HepG2 (cell line): ENCODE results near the gene ZNF512B. TPM values are rescaled to one million over a fixed set of nuclear protein-coding genes. Genes with fewer than 3 reads are reported as not detected.

ENCODE experiments used
- ATF1 ChIP-seq: IDR thresholded peaks from 2 replicates; pipeline ENCODE4 v1.6.1; 2016; ENCODE audit warnings: mild to moderate bottlenecking, control low read depth
- ATF7 ChIP-seq, 2 experiments: fragments of 450-650 bp in 1 of 2; sonication (generic) in 1 of 2; formaldehyde crosslinking in 1 of 2; IDR thresholded peaks; 2 replicates each; pipeline versions ENCODE4 v1.4.0 to v1.6.1; 2016 to 2020; ENCODE audit warnings: antibody characterized with exemption in 1 of 2, mild to moderate bottlenecking in 1 of 2, missing genetic modification reagents in 1 of 2
- CHD4 ChIP-seq: fragments of 200-600 bp; sonication (generic); IDR thresholded peaks from 2 replicates; pipeline ENCODE4 v1.7.0; 2017; ENCODE audit warnings: mild to moderate bottlenecking, low read length, borderline replicate concordance
- DNMT1 ChIP-seq: sonication (generic); formaldehyde crosslinking; IDR thresholded peaks from 2 replicates; pipeline ENCODE4 v1.5.1; 2020; ENCODE audit warnings: mild to moderate bottlenecking, missing genetic modification reagents
- FOXJ3 ChIP-seq: sonication (generic); formaldehyde crosslinking; IDR thresholded peaks from 2 replicates; pipeline ENCODE4 v1.4.0; 2020; ENCODE audit warnings: missing genetic modification reagents, mild to moderate bottlenecking, borderline replicate concordance
- GLI4 ChIP-seq: sonication (generic); formaldehyde crosslinking; IDR thresholded peaks from 2 replicates; pipeline ENCODE4 v1.5.1; 2020; ENCODE audit warnings: missing genetic modification reagents, mild to moderate bottlenecking, moderate library complexity, borderline replicate concordance
- GPBP1L1 ChIP-seq: sonication (generic); formaldehyde crosslinking; IDR thresholded peaks from 2 replicates; pipeline ENCODE4 v1.5.0; 2020; ENCODE audit warnings: mild to moderate bottlenecking, missing genetic modification reagents
- ISL2 ChIP-seq: sonication (generic); formaldehyde crosslinking; IDR thresholded peaks from 2 replicates; pipeline ENCODE4 v1.5.0; 2020; ENCODE audit warnings: missing genetic modification reagents
- JDP2 ChIP-seq: sonication (generic); formaldehyde crosslinking; IDR thresholded peaks from 2 replicates; pipeline ENCODE4 v1.8.1; 2022; ENCODE audit warnings: missing genetic modification reagents, borderline replicate concordance
- KDM4B ChIP-seq: sonication (generic); formaldehyde crosslinking; IDR thresholded peaks from 2 replicates; pipeline ENCODE4 v1.4.0; 2020; ENCODE audit warnings: missing genetic modification reagents
- MATR3 ChIP-seq: sonication (generic); formaldehyde crosslinking; IDR thresholded peaks from 2 replicates; pipeline ENCODE4 v1.4.0; 2020; ENCODE audit warnings: missing genetic modification reagents
- NFE2L1 ChIP-seq: sonication (generic); formaldehyde crosslinking; IDR thresholded peaks from 2 replicates; pipeline ENCODE4 v1.4.0; 2020; ENCODE audit warnings: missing genetic modification reagents, mild to moderate bottlenecking, borderline replicate concordance
- RFX1 ChIP-seq: fragments of 450-650 bp; IDR thresholded peaks from 2 replicates; pipeline ENCODE4 v1.6.1; 2017
- TGIF2 ChIP-seq: IDR thresholded peaks from 2 replicates; pipeline ENCODE4 v1.6.1; 2016; ENCODE audit warnings: control low read depth, missing compliant biosample characterization
- TRIM24 ChIP-seq: sonication (generic); formaldehyde crosslinking; IDR thresholded peaks from 2 replicates; pipeline ENCODE4 v1.8.0; 2022; ENCODE audit warnings: mild to moderate bottlenecking, missing genetic modification reagents
- ZBTB21 ChIP-seq: sonication (generic); formaldehyde crosslinking; IDR thresholded peaks from 2 replicates; pipeline ENCODE4 v1.4.0; 2020; ENCODE audit warnings: missing genetic modification reagents
- ZBTB46 ChIP-seq: sonication (generic); formaldehyde crosslinking; IDR thresholded peaks from 2 replicates; pipeline ENCODE4 v1.4.0; 2020; ENCODE audit warnings: mild to moderate bottlenecking, missing genetic modification reagents, borderline replicate concordance
- ZC3H13 ChIP-seq: sonication (generic); formaldehyde crosslinking; IDR thresholded peaks from 2 replicates; pipeline ENCODE4 v1.8.1; 2023; ENCODE audit warnings: mild to moderate bottlenecking, missing genetic modification reagents, moderate library complexity
- ZEB1 ChIP-seq: IDR thresholded peaks from 2 replicates; pipeline ENCODE4 v1.6.1; 2012; ENCODE audit warnings: mild to moderate bottlenecking, low read depth, inconsistent platforms; ENCODE audit not compliant: insufficient replicate concordance
- ZNF180 ChIP-seq: sonication (generic); formaldehyde crosslinking; IDR thresholded peaks from 2 replicates; pipeline ENCODE4 v1.4.0; 2020; ENCODE audit warnings: low read depth, missing genetic modification reagents, borderline replicate concordance
- ZNF3 ChIP-seq: IDR thresholded peaks from 2 replicates; pipeline ENCODE4 v1.7.0; 2017; ENCODE audit warnings: inconsistent platforms
- ZNF383 ChIP-seq: sonication (generic); formaldehyde crosslinking; IDR thresholded peaks from 2 replicates; pipeline ENCODE4 v1.4.0; 2020; ENCODE audit warnings: missing genetic modification reagents, mild to moderate bottlenecking, borderline replicate concordance
- ZNF609 ChIP-seq: sonication (generic); formaldehyde crosslinking; IDR thresholded peaks from 2 replicates; pipeline ENCODE4 v1.4.0; 2020; ENCODE audit warnings: mild to moderate bottlenecking, missing genetic modification reagents, borderline replicate concordance
- ZNF768 ChIP-seq: sonication (generic); formaldehyde crosslinking; IDR thresholded peaks from 2 replicates; pipeline ENCODE4 v1.4.0; 2020; ENCODE audit warnings: missing genetic modification reagents
- polyA plus RNA-seq, 8 experiments: library from polyadenylated mRNA; depleted of rRNA in 3 of 8; stranded (reverse) in 7 of 8; unstranded in 1 of 8; fragments of >200 nt; fragmentation: Illumina TruSeq in 4 of 8; extraction: Trizol in 4 of 8; gene quantifications; 2 replicates each; pipeline versions ENCODE4 v1.2.1 to v1.2.3, GENCODE V29; 2011 to 2016; ENCODE audit warnings: low read depth in 4 of 8, missing spikeins in 1 of 8, mixed read lengths in 1 of 8; ENCODE audit not compliant: insufficient read depth in 1 of 8
- total RNA-seq, 5 experiments: library from RNA; depleted of rRNA; stranded (reverse); fragments of >200 nt; fragmentation: Illumina TruSeq; extraction: Trizol; gene quantifications; 2 replicates each; pipeline ENCODE4 v1.2.3, GENCODE V29; 2016; ENCODE audit warnings: low read depth in 1 of 5

Gene ZNF512B
- total and polyA plus RNA-seq, 2 of the 13 experiments (the other 11 are each of a cell fraction or from before 2014, with no cell fraction given): 11.5 to 30.6 TPM

GRCh38 chr20:63980317-63980805 is 10.6 kb upstream of the ZNF512B start (continued):
- no peak for TF ChIP-seq ZNF609 (CRISPR knock-in tag)
- no peak for TF ChIP-seq ZNF3
- TF ChIP-seq ATF7 (IDR thresholded peaks at IDR 0.05): no peak
- TF ChIP-seq ATF7 (CRISPR knock-in tag; IDR thresholded peaks at IDR 0.05): peak; percentile 46; the same call in 1 of the 2 replicates
- TF ChIP-seq GPBP1L1 (CRISPR knock-in tag): no peak
- no peak for TF ChIP-seq RFX1
- 0 out of 2 replicates have a peak, but pooled peaks have one; percentile 21 for TF ChIP-seq ZNF383
- no peak for TF ChIP-seq ZNF180 (CRISPR knock-in tag)
- TF ChIP-seq TGIF2 (CRISPR knock-in tag): no peak
- no peak for TF ChIP-seq ZC3H13 (CRISPR knock-in tag)
- 0 out of 2 replicates have a peak, but pooled peaks have one; percentile 33 for TF ChIP-seq GLI4
- TF ChIP-seq TRIM24: no peak
- TF ChIP-seq ISL2 (CRISPR knock-in tag): no peak
- TF ChIP-seq FOXJ3 (CRISPR knock-in tag): no peak; the same call in 1 of the 2 replicates
- peak; percentile 41; the same call in 1 of the 2 replicates for TF ChIP-seq DNMT1 (CRISPR knock-in tag)
- 0 out of 2 replicates have a peak, but pooled peaks have one; percentile 94 for TF ChIP-seq ZBTB46 (CRISPR knock-in tag)
- TF ChIP-seq ZBTB21 (CRISPR knock-in tag): 0 out of 2 replicates have a peak, but pooled peaks have one; percentile 61
- no peak for TF ChIP-seq KDM4B (CRISPR knock-in tag)
- TF ChIP-seq JDP2 (CRISPR knock-in tag): no peak
- peak; percentile 58; the same call in 1 of the 2 replicates for TF ChIP-seq CHD4
- no peak for TF ChIP-seq ATF1
- peak; percentile 14 for TF ChIP-seq ZEB1
- TF ChIP-seq NFE2L1 (CRISPR knock-in tag): no peak
- no peak for TF ChIP-seq ZNF768 (CRISPR knock-in tag)
- TF ChIP-seq MATR3 (CRISPR knock-in tag): no peak
